ENCODE measurements around the gene PHACTR3. TPM values are rescaled to one million over a fixed set of nuclear protein-coding genes. Genes with fewer than 3 reads are reported as not detected.

The PHACTR3 gene
- total and polyA plus RNA-seq, 10 donors, result 1.4 to 15.0 (median 8.6) TPM

DNA sequence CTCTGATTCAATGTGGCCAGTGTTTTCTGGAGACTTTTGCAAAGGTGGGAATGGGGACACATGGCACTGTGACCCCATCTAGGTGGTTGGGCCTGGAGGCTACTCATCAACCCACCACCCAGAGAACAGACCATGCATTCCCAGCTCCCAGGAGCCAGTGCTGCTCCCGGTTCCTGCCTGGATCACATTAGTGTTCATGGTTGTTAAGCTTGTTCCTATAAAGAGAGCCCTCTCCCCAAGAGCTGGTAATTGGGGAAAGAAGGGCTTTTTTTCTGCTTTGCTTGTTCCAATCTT lies 102.0 kb downstream of the PHACTR3 start:
- intact Hi-C loops (cut with DNase I; ENCODE audit: low total_unique reads), result no loop called here

DNA sequence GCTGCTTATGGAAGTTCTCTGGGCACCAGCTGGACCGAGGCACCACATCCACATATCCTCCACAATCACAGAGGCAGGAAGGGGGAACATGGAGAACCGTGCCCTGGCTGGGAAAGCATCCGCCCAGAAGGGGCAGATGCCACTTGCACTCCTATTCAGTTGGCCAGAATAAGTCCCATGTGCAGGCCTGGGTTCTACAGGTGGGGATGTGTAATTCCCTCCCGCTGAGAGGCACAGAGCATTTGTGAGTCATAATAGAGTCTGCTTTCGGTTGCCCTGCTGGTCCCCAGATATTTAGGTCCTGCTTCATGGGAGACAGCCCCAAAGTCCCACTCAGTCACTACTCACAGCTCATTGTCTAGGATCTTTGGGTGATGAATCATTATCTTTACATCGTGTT lies 104.0 kb downstream of the PHACTR3 start:
- Histone ChIP-seq H3K9me3 (peaks cover 0 to 19% (median 9%) of the 10 kb centered on the region in 8 donors), H3K36me3 (no peaks in the 10 kb centered on the region), H3K4me3 (no peak overlapping the region), H3K27me3 (replicated peaks in 1 of 7) (peaks cover 0 to 12% (median 0%) of the 10 kb centered on the region in 7 donors), H3K27ac (no peak overlapping the region), H3K4me1 (no peaks in the 10 kb centered on the region)
- TF ChIP-seq, protein P1, sequence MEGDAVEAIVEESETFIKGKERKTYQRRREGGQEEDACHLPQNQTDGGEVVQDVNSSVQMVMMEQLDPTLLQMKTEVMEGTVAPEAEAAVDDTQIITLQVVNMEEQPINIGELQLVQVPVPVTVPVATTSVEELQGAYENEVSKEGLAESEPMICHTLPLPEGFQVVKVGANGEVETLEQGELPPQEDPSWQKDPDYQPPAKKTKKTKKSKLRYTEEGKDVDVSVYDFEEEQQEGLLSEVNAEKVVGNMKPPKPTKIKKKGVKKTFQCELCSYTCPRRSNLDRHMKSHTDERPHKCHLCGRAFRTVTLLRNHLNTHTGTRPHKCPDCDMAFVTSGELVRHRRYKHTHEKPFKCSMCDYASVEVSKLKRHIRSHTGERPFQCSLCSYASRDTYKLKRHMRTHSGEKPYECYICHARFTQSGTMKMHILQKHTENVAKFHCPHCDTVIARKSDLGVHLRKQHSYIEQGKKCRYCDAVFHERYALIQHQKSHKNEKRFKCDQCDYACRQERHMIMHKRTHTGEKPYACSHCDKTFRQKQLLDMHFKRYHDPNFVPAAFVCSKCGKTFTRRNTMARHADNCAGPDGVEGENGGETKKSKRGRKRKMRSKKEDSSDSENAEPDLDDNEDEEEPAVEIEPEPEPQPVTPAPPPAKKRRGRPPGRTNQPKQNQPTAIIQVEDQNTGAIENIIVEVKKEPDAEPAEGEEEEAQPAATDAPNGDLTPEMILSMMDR (IDR thresholded peaks at IDR 0.05 in 8 of 11, conservative IDR thresholded peaks at IDR 0.05 in 3 of 11), result no peak
- TF ChIP-seq POLR2A (IDR thresholded peaks at IDR 0.05), result no peak
- TF ChIP-seq POLR2AphosphoS5 (IDR thresholded peaks at IDR 0.05), result no peak
- intact Hi-C loops (cut with DNase I; ENCODE audit: low total_unique reads), result no loop called here
- no peak for DNase-seq
- WGBS, 5 donors, result 72 to 87% (median 82%) methylated on average over 6 of the region's 6 CpGs

More for the DNA sequence above, 102.0 kb downstream of the PHACTR3 start:
- no peak for DNase-seq
- Histone ChIP-seq H3K4me3 (no peak overlapping the region), H3K9me3 (peaks cover 0 to 7% (median 0%) of the 10 kb centered on the region in 8 donors), H3K27me3 (replicated peaks in 1 of 7) (peaks cover 0 to 12% (median 0%) of the 10 kb centered on the region in 7 donors), H3K36me3 (no peaks in the 10 kb centered on the region), H3K27ac (no peak overlapping the region), H3K4me1 (no peaks in the 10 kb centered on the region)
- 53 to 89% (median 57%) methylated on average over 1 of the region's 1 CpG for WGBS, 5 donors
- TF ChIP-seq POLR2AphosphoS5 (IDR thresholded peaks at IDR 0.05) (no peak), POLR2A (IDR thresholded peaks at IDR 0.05) (no peak)
- TF ChIP-seq, protein P1 (IDR thresholded peaks at IDR 0.05 in 8 of 11, conservative IDR thresholded peaks at IDR 0.05 in 3 of 11), result no peak

DNA sequence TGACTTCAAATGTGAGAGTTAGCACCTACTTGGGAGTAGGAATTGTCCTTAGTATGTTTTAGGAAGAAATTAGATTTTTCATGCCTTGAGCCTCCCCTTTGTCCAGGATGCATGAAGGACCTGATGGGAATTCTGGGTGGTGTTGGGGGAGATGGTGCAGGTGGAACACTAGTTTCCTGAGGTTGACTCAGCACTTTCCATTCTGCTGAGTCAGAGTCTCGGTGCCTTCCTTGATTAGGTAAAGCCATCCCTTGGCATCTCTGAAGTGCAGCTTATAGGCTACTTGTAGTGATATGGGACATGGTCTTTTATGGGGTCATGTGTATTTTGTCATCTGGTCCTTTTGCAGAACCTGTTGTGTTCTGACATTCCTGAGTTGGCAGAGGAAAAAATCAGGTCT lies 105.3 kb downstream of the PHACTR3 start:
- H3K36me3 ChIP-seq, result no peaks in the 10 kb centered on the region
- DNase-seq, result no peak
- H3K9me3 ChIP-seq, result peaks cover 0 to 28% (median 14%) of the 10 kb centered on the region in 8 donors
- no peak overlapping the region for H3K4me3 ChIP-seq
- no peaks in the 10 kb centered on the region for H3K4me1 ChIP-seq
- H3K27ac ChIP-seq, result no peak overlapping the region
- intact Hi-C loops (cut with DNase I; ENCODE audit: low total_unique reads), result no loop called here
- H3K27me3 ChIP-seq (replicated peaks in 1 of 7), result peaks cover 0 to 12% (median 0%) of the 10 kb centered on the region in 7 donors
- 30 to 60% (median 44%) methylated on average over 1 of the region's 1 CpG for WGBS, 5 donors
- TF ChIP-seq, protein P1 (IDR thresholded peaks at IDR 0.05 in 8 of 11, conservative IDR thresholded peaks at IDR 0.05 in 3 of 11), result no peak
- TF ChIP-seq POLR2AphosphoS5 (IDR thresholded peaks at IDR 0.05) (no peak), POLR2A (IDR thresholded peaks at IDR 0.05) (no peak)

DNA sequence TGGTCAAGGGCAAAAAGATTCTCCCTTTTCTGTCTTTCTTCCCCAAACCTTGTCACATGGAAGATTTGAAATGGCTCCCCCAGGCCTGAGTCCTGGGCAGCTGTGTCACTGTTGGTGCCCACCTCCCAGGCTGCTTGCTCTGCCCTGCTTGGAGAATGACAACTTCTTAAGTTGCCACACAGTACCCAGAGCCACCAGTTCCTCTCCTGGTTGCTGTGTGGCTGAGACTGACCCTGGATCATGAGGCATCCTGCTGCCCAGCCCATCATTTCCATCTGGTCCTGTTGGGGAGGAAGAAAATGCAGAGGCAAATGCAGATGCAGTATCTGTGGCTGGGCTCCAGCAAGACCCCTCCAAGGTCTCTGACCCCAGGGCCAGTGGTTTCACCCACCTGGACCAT lies 113.7 kb downstream of the PHACTR3 start:
- H3K27me3 ChIP-seq (replicated peaks in 1 of 7), result peaks cover 0 to 33% (median 0%) of the 10 kb centered on the region in 7 donors

More for the DNA sequence above, 113.7 kb downstream of the PHACTR3 start:
- TF ChIP-seq, protein P1 (IDR thresholded peaks at IDR 0.05 in 8 of 11, conservative IDR thresholded peaks at IDR 0.05 in 3 of 11), result no peak
- TF ChIP-seq POLR2AphosphoS5 (IDR thresholded peaks at IDR 0.05), result no peak
- TF ChIP-seq POLR2A (IDR thresholded peaks at IDR 0.05), result no peak
- Histone ChIP-seq H3K4me1 (peaks cover 0 to 10% (median 4%) of the 10 kb centered on the region in 6 donors), H3K4me3 (no peak overlapping the region), H3K9me3 (peaks cover 0 to 11% (median 6%) of the 10 kb centered on the region in 8 donors), H3K36me3 (no peaks in the 10 kb centered on the region), H3K27ac (no peak overlapping the region)
- intact Hi-C loops (cut with DNase I; ENCODE audit: low total_unique reads), result no loop called here
- no peak for DNase-seq

Measured in spleen (tissue), 11 donors.